ENCODE results near the gene WDR33.

Gene WDR33

DNA sequence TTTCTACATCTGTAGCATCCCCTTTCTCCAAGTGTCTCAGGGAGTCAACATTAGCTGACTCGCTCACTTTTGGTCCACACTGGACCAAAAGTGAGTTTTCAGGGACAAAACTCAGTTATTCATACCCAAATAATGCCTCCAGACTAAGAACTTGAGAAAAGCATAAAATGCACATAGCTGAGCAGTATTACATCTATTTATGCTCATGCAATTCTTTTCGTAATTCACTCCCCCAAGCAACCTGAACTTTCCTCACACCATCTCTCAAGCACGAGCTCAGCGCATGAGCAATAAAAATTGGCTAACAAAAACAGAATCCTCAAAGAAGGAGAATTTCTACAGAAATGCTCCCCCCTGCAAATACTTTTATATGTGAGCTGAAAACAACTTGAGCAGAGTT, 92.7 kb downstream of the WDR33 start:
- TF ChIP-seq CTCF (IDR thresholded peaks at IDR 0.05; ENCODE audit: borderline replicate concordance, insufficient read depth, low read depth, low read length) = no peak
- H3K4me3 ChIP-seq (ENCODE audit: low read depth, low read length) = no peak overlapping the region

GRCh38 chr2:127715778-127716449, 95.1 kb downstream of the WDR33 start:
- no peak for TF ChIP-seq CTCF (IDR thresholded peaks at IDR 0.05; ENCODE audit: borderline replicate concordance, insufficient read depth, low read depth, low read length)
- no peak overlapping the region for H3K4me3 ChIP-seq (ENCODE audit: low read depth, low read length)

DNA sequence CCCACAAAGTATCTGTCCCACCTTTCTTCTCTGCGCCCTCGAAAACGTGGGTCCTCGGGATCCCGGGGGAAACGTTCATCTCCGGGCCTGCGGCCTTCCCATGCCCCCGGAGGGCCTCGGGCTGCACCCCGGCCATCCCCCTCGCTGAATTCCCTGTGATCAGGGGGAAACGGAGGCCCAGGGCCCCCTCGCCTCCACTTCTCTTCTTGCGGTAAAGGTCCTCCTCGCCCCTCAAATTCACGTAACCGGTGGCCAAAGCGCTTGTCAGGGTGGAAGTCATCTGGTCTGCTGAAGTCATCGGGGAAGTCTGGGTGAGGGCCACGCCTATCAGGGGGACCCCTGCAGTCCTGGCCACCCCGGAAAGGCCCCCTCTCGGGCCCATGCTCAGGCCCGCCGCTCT, 97.4 kb downstream of the WDR33 start:
- no peak overlapping the region for H3K4me3 ChIP-seq (ENCODE audit: low read depth, low read length)
- TF ChIP-seq CTCF (IDR thresholded peaks at IDR 0.05; ENCODE audit: borderline replicate concordance, insufficient read depth, low read depth, low read length) = no peak

DNA sequence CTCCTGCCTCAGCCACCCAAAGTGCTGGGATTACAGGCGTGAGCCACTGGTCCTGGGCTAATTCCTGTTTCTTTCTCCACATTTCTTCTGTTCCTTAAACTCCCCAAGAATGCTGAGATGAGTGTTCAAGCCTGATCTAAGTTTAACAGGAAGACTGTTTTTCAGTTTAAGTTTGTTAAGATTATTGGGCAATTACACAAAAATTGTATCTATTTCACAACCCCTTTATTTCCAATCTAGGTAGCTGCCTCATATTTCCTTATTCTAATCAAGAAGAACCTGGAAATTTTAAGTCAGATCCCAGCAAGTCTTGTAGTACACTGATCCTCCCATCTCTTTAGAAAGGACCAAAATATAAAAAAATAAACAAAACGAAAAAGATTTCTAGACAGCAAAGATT, 98.0 kb downstream of the WDR33 start:
- no peak overlapping the region for H3K4me3 ChIP-seq (ENCODE audit: low read depth, low read length)
- TF ChIP-seq CTCF (IDR thresholded peaks at IDR 0.05; ENCODE audit: borderline replicate concordance, insufficient read depth, low read depth, low read length) = no peak

- H3K4me3 ChIP-seq (ENCODE audit: low read depth, low read length) = no peak overlapping the region
- TF ChIP-seq CTCF (IDR thresholded peaks at IDR 0.05; ENCODE audit: borderline replicate concordance, insufficient read depth, low read depth, low read length) = no peak
Observed at GRCh38 chr2:127709336-127709735, 101.6 kb downstream of the WDR33 start.

- no peak overlapping the region for H3K4me3 ChIP-seq (ENCODE audit: low read depth, low read length)
- TF ChIP-seq CTCF (IDR thresholded peaks at IDR 0.05; ENCODE audit: borderline replicate concordance, insufficient read depth, low read depth, low read length) = no peak
Observed at GRCh38 chr2:127707890-127708648, 102.9 kb downstream of the WDR33 start.
